IPS DF 4.7 (cell line): ENCODE results near the gene PTPRE.

Source experiments
- DNase-seq: peaks from one replicate; pipeline ENCODE4 v3.0.0-alpha.2; 2013; ENCODE audit warnings: low spot score; ENCODE audit errors: extremely low read depth

The PTPRE gene

GRCh38 chr10:128122931-128123330 is 216.0 kb downstream of the PTPRE start:
- no peak for DNase-seq

GRCh38 chr10:128123846-128124245 is 216.9 kb downstream of the PTPRE start:
- no peak for DNase-seq

- no peak for DNase-seq
These were observed 218.0 kb downstream of the PTPRE start for GRCh38 chr10:128124813-128125403.

GRCh38 chr10:128125416-128125943 is 218.6 kb downstream of the PTPRE start:
- no peak for DNase-seq

DNA sequence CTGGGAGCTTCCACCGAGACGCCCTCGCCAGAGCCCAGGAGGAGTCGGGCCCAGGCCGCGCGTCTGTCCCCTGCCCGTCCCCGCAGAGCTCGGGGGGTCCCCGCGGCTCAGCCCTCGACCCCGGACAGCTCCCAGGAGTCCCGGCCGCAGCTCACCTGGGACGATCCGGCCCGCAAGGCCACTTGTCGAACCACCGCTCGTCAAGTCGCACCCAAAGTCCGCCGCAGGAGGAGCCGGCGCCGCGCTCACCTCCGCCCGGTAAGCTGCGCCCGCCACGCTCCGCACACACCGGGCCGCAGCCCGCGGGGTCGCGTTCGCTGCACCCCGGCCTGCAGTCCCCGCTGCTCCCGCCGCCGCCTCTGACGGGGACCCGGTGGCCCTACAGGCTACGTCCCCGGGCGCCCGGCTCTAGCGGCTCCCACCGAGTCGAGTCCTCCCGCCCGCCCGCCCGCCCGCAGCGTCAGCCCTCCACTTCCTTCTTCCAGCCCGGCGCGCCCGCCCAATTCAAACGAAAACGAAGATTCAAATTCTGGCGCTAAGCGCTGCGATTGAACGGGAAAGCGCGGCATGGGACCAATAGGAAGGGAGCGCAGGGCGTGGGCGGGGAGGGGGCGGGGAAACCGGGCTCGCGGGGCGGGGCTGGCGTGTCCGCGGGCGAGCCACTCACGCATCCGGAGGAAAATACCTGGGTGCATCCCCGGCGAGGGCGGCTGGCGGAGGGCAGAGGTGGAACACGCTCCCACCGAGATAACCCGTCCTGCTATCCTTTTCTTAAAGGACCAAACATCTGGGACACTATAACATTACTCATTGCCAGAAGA is 219.3 kb downstream of the PTPRE start, which contains the start of gene MKI67:
Gene MKI67 (minus strand): TSS at position 480 of the 821 bp plus-strand sequence. CDS start 756 bp downstream, outside the sequence.
- peak; percentile 25 for DNase-seq

GRCh38 chr10:128128582-128128981 is 221.7 kb downstream of the PTPRE start:
- no peak for DNase-seq

GRCh38 chr10:128130051-128130450 is 223.1 kb downstream of the PTPRE start:
- no peak for DNase-seq
